ENCODE results near the gene HNRNPUL2. TPM values are rescaled to one million over a fixed set of nuclear protein-coding genes. Genes with fewer than 3 reads are reported as not detected.

The HNRNPUL2 gene
- total RNA-seq, 2 donors from 2014 or later: 21.3 to 41.8 TPM

DNA sequence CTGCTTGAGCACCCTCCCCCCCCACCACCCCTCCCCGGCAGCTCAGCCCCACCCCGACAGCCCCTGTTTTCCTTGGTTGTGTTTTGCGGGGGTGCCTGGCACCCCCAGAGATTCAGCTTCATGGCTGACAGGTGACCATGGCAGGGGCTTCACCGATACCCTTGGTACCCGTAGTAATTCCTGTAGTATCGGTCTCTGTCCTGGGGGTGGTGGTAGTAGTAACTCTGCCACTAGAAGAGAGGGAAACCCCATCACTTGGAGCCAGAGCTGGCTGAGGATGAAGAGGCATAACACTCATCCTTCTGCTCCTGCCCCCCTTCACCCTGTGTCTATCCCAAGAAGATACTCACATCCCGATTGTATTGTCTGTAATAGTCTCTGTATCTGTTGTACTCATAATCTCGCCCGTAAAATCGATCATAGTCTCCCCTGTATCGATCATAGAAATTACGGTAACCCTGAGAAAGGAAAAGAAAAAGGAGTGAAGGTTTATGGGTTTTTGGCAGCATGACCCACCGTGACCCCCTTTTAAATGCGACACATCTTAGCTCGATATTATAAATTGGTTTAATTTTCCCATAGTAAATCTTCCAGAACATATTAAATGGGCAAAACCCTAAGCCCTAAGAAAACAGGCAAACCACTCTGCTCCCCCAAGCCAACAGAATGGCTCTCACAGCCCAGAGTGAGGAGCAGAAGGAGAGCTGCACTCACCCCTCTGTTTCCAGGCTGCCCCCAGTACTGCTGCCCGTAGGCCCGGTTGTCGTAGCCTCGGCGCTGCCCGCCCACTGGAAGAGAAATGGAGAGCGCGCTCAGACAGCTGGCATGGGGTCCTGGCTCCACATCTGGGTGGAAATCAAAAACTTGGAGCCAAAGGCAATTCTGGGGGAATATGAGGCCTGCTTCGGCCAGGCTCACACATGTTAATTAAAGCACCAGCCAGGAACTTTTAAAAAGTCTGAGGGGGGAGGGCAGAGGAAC, 11.8 kb downstream of the HNRNPUL2 start:
- ATAC-seq (ENCODE audit: insufficient number of reproducible peaks, low FRiP score, low read depth) (no peak), DNase-seq (ENCODE audit: low spot score) (no peak)
- H3K27ac ChIP-seq: no peak overlapping the region
- H3K27me3 ChIP-seq (replicated peaks; ENCODE audit: insufficient read depth): no peaks in the 10 kb centered on the region
- H3K4me1 ChIP-seq (ENCODE audit: control insufficient read depth in 1 of 2, low read depth in 2 of 2): peaks cover 0 to 4% of the 10 kb centered on the region in 2 donors
- peaks cover 67% of the 10 kb centered on the region for H3K36me3 ChIP-seq
- no peak overlapping the region for H3K4me3 ChIP-seq
- no peaks in the 10 kb centered on the region for H3K9me3 ChIP-seq
- TF ChIP-seq, protein P1, sequence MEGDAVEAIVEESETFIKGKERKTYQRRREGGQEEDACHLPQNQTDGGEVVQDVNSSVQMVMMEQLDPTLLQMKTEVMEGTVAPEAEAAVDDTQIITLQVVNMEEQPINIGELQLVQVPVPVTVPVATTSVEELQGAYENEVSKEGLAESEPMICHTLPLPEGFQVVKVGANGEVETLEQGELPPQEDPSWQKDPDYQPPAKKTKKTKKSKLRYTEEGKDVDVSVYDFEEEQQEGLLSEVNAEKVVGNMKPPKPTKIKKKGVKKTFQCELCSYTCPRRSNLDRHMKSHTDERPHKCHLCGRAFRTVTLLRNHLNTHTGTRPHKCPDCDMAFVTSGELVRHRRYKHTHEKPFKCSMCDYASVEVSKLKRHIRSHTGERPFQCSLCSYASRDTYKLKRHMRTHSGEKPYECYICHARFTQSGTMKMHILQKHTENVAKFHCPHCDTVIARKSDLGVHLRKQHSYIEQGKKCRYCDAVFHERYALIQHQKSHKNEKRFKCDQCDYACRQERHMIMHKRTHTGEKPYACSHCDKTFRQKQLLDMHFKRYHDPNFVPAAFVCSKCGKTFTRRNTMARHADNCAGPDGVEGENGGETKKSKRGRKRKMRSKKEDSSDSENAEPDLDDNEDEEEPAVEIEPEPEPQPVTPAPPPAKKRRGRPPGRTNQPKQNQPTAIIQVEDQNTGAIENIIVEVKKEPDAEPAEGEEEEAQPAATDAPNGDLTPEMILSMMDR (IDR thresholded peaks at IDR 0.05): no peak

DNA sequence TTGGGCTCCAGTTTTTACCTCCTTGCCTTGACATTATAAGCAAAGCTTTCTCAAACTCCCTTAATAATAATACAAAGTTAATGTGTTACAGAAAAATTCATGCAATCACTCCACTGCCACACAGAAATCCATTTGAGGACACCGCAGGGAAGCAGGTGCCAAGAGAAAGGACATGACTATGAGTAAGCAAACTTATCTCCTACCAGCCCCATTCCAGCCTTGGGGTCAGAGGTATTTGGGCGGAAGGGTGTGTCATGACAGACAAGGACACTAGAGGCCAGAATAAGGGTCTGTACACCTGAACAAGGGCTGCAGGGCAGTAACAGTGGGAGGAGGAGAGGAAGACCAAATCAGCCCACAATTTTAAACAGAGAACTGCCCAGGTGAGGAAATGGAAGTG, 13.9 kb downstream of the HNRNPUL2 start:
- Histone ChIP-seq H3K36me3 (peaks cover 49% of the 10 kb centered on the region), H3K4me1 (ENCODE audit: control insufficient read depth in 1 of 2, low read depth in 2 of 2) (peaks cover 5 to 19% of the 10 kb centered on the region in 2 donors), H3K27me3 (replicated peaks; ENCODE audit: insufficient read depth) (no peaks in the 10 kb centered on the region), H3K9me3 (no peaks in the 10 kb centered on the region), H3K4me3 (no peak overlapping the region), H3K27ac (no peak overlapping the region)
- no peak for ATAC-seq (ENCODE audit: insufficient number of reproducible peaks, low FRiP score, low read depth)
- TF ChIP-seq, protein P1 (IDR thresholded peaks at IDR 0.05): no peak
- DNase-seq (ENCODE audit: low spot score): no peak

DNA sequence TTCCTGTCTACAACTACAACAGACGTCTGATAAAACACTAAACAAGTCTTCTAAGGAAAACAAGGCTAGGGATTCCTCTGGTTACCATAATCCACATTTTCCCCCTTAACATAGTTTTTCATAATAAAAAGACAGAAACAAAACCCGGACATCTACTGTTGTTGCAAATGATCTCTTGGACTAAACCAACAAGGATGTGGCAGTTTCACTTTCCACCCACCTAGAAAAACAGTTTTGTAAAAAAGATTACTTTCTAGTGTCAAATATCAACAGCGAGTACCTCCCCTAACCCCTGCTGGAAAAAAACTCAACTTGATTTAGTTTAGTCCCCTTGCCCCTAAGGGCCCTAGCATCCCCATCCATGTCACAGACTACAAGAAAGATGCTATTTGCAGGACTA, 14.4 kb downstream of the HNRNPUL2 start:
- H3K36me3 ChIP-seq: peaks cover 45% of the 10 kb centered on the region
- ATAC-seq (ENCODE audit: insufficient number of reproducible peaks, low FRiP score, low read depth): no peak

DNA sequence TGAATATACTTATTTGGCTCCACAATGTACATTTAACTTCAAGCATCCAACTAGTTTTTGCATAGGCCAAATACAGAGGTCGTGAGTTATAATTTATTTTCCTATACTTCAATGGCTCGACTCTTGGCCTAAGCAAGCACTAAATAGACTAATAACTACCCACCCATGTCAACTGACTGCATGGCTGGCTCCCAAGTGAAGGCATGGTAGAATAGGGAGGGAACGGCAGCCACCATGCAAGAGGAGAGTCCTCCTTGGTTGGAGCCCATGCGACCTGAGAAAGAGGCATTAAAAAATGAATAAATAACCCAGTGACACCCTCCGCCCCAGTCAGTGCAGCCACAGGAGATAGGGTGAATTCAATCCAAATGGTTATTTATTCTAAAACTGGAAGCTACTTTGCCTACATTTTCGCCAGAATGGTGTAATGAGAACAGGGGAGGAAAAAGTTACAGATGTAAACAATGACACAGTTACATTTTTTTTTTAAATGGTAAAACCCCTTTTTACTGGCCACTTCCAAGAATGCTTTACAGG, 14.9 kb downstream of the HNRNPUL2 start:
- no peaks in the 10 kb centered on the region for H3K27me3 ChIP-seq (replicated peaks; ENCODE audit: insufficient read depth)
- TF ChIP-seq, protein P1 (IDR thresholded peaks at IDR 0.05): no peak
- DNase-seq (ENCODE audit: low spot score): no peak
- no peak overlapping the region for H3K4me3 ChIP-seq
- H3K4me1 ChIP-seq (ENCODE audit: control insufficient read depth in 1 of 2, low read depth in 2 of 2): peaks cover 5 to 24% of the 10 kb centered on the region in 2 donors
- no peaks in the 10 kb centered on the region for H3K9me3 ChIP-seq
- H3K36me3 ChIP-seq: peaks cover 40% of the 10 kb centered on the region
- H3K27ac ChIP-seq: no peak overlapping the region
- ATAC-seq (ENCODE audit: insufficient number of reproducible peaks, low FRiP score, low read depth): no peak

More for the DNA sequence above, 14.4 kb downstream of the HNRNPUL2 start:
- no peak overlapping the region for H3K27ac ChIP-seq
- H3K4me3 ChIP-seq: no peak overlapping the region
- TF ChIP-seq, protein P1 (IDR thresholded peaks at IDR 0.05): no peak
- no peak for DNase-seq (ENCODE audit: low spot score)
- no peaks in the 10 kb centered on the region for H3K9me3 ChIP-seq
- peaks cover 5 to 24% of the 10 kb centered on the region in 2 donors for H3K4me1 ChIP-seq (ENCODE audit: control insufficient read depth in 1 of 2, low read depth in 2 of 2)
- H3K27me3 ChIP-seq (replicated peaks; ENCODE audit: insufficient read depth): no peaks in the 10 kb centered on the region

DNA sequence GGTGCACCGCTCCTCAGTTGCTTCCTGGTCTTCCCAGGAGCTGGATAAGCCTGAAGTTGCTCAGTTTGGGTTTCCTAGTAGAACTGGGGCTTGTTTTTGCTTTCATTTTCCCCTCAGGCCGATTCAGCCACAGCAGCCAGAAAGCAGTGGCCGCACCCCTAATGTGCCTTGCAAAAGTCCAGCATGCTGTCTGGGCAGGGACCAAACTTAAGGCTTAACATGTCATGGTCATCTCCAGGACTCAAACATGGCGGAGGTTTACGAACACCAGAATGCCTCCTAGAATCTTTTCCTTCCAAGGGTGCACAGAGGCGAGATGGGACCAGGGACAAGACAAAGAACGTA, 17.3 kb downstream of the HNRNPUL2 start:
- Histone ChIP-seq H3K4me3 (peak overlapping the region; percentile 71), H3K27ac (peak overlapping the region; percentile 89 to 97), H3K4me1 (ENCODE audit: control insufficient read depth in 1 of 2, low read depth in 2 of 2) (peaks cover 12 to 43% of the 10 kb centered on the region in 2 donors), H3K9me3 (no peaks in the 10 kb centered on the region), H3K36me3 (peaks cover 18% of the 10 kb centered on the region), H3K27me3 (replicated peaks; ENCODE audit: insufficient read depth) (no peaks in the 10 kb centered on the region)
- ATAC-seq (ENCODE audit: insufficient number of reproducible peaks, low FRiP score, low read depth): no peak
- TF ChIP-seq, protein P1 (IDR thresholded peaks at IDR 0.05): no peak
- DNase-seq (ENCODE audit: low spot score): no peak
